Astrocyte of the spinal cord (primary cell): ENCODE measurements around the gene MCRS1.

Experiments used
- DNase-seq: peaks from one replicate; pipeline ENCODE4 v3.0.0; 2011; ENCODE audit warnings: low read depth, low spot score
- H3K4me3 ChIP-seq: 2 replicates; pipeline ENCODE4 v1.5.1; 2011; ENCODE audit warnings: low read depth, mild to moderate bottlenecking, low read length, moderate library complexity
- CTCF ChIP-seq: IDR thresholded peaks from 2 replicates; pipeline ENCODE4 v1.5.1; 2012; ENCODE audit warnings: low read depth, mild to moderate bottlenecking, low read length, inconsistent platforms
- in situ Hi-C: cut with HindIII; loops from 2 replicates; pipeline ENCODE4 v1.10.0; 2017; ENCODE audit warnings: low sequenced_read_pairs

Gene MCRS1

GRCh38 chr12:49560695-49561094 is 7.2 kb downstream of the MCRS1 start:
- in situ Hi-C loops: no loop called here
- no peak for TF ChIP-seq CTCF
- DNase-seq: no peak
- no peak overlapping the region for H3K4me3 ChIP-seq

- no peak for DNase-seq
- in situ Hi-C loops: no loop called here
- no peak for TF ChIP-seq CTCF
These were observed 8.8 kb downstream of the MCRS1 start for GRCh38 chr12:49559011-49559675.

GRCh38 chr12:49558526-49558925 is 9.4 kb downstream of the MCRS1 start:
- no peak for TF ChIP-seq CTCF
- H3K4me3 ChIP-seq: no peak overlapping the region
- no peak for DNase-seq
- in situ Hi-C loops: no loop called here

More at GRCh38 chr12:49559011-49559675, 8.8 kb downstream of the MCRS1 start:
- H3K4me3 ChIP-seq: no peak overlapping the region

GRCh38 chr12:49557917-49558215 is 10.1 kb downstream of the MCRS1 start:
- in situ Hi-C loops: no loop called here
- peak; percentile 28 for TF ChIP-seq CTCF
- no peak overlapping the region for H3K4me3 ChIP-seq
- no peak for DNase-seq

- no peak overlapping the region for H3K4me3 ChIP-seq
- no peak for DNase-seq
- TF ChIP-seq CTCF: no peak
- in situ Hi-C loops: no loop called here
These were observed 10.6 kb downstream of the MCRS1 start for GRCh38 chr12:49557187-49557916.

GRCh38 chr12:49556391-49557186 is 11.4 kb downstream of the MCRS1 start:
- in situ Hi-C loops: no loop called here
- no peak for DNase-seq
- no peak for TF ChIP-seq CTCF
- H3K4me3 ChIP-seq: no peak overlapping the region
